A549 (cell line): Measurements from ENCODE around the gene DNAJC3. TPM values are rescaled to one million over a fixed set of nuclear protein-coding genes. Genes with fewer than 3 reads are reported as not detected.

Experiments used
- ATAC-seq, 2 experiments: fragments of 200-7000 bp in 1 of 2; fragments of >200 bp in 1 of 2; cut with Nextera tagmentation in 1 of 2; cut with Tn5 transposase in 1 of 2; 3 replicates each; pipeline versions ENCODE4 v1.8.0 to v1.9.1; 2018 to 2020; ENCODE audit warnings: mild to moderate bottlenecking in 1 of 2, moderate library complexity in 1 of 2
- CTCF ChIA-PET: fragments of 300-600 bp; sonication (Branson Sonifier 250); formaldehyde crosslinking; extraction: SDS; loops from one replicate; lab custom pipeline; 2021; ENCODE audit warnings: antibody characterized with exemption, inconsistent platforms; lab: Yijun Ruan, JAX
- POLR2A ChIA-PET: fragments of 350-600 bp; formaldehyde crosslinking; extraction: SDS; loops from one replicate; lab custom pipeline; 2021; ENCODE audit warnings: antibody characterized with exemption, inconsistent platforms; lab: Yijun Ruan, JAX
- DNase-seq, 2 experiments: peaks; one replicate each; pipeline versions ENCODE4 v3.0.0 to v3.0.0-alpha.2; 2011 to 2016; ENCODE audit warnings: low read depth in 1 of 2, low spot score in 1 of 2
- FAIRE-seq: peaks from 2 replicates; lab custom pipeline; 2011; peaks lifted over from hg19 to GRCh38; lab: Jason Lieb, UNC
- H3K27ac ChIP-seq, 2 experiments: fragments of >200 bp; sonication (Bioruptor Twin); formaldehyde crosslinking; 3 replicates each; pipeline ENCODE4 v1.5.1; 2016 to 2017
- H3K4me1 ChIP-seq: fragments of >200 bp; sonication (Bioruptor Twin); formaldehyde crosslinking; 3 replicates; pipeline ENCODE4 v1.6.1; 2016
- H3K4me2 ChIP-seq: fragments of >200 bp; sonication (Bioruptor Twin); formaldehyde crosslinking; 3 replicates; pipeline ENCODE4 v1.6.1; 2016
- H3K4me3 ChIP-seq: fragments of >200 bp; sonication (Bioruptor Twin); formaldehyde crosslinking; 3 replicates; pipeline ENCODE4 v1.5.1; 2016
- H3K9me3 ChIP-seq: fragments of >200 bp; sonication (Bioruptor Twin); formaldehyde crosslinking; 3 replicates; pipeline ENCODE4 v1.6.1; 2016
- BHLHE40 ChIP-seq: IDR thresholded peaks from 2 replicates; pipeline ENCODE4 v1.6.1; 2012; ENCODE audit warnings: low read depth, low read length, inconsistent platforms
- CBX2 ChIP-seq: fragments of 200-600 bp; sonication (generic); IDR thresholded peaks from 2 replicates; pipeline ENCODE4 v1.6.1; 2016; ENCODE audit warnings: low read depth, mild to moderate bottlenecking, borderline replicate concordance
- CEBPB ChIP-seq, 2 experiments: fragments of >200 bp in 1 of 2; sonication (Bioruptor Twin) in 1 of 2; formaldehyde crosslinking in 1 of 2; IDR thresholded peaks; 2 replicates each; pipeline ENCODE4 v1.6.1; 2012 to 2016
- CHD2 ChIP-seq: fragments of 150-350 bp; IDR thresholded peaks from 2 replicates; pipeline ENCODE4 v1.6.1; 2014; ENCODE audit warnings: low read length; ENCODE audit not compliant: partially characterized antibody
- EHF ChIP-seq: fragments of 250-450 bp; sonication (Bioruptor Pico); IDR thresholded peaks from 2 replicates; pipeline ENCODE4 v1.5.0; 2020; ENCODE audit warnings: mild to moderate bottlenecking
- GATA3 ChIP-seq: IDR thresholded peaks from 2 replicates; pipeline ENCODE4 v1.6.1; 2012; ENCODE audit warnings: borderline replicate concordance
- HDAC2 ChIP-seq: fragments of 200-600 bp; sonication (generic); IDR thresholded peaks from 2 replicates; pipeline ENCODE4 v1.6.1; 2016
- HOXA7 ChIP-seq: fragments of 250-450 bp; sonication (Bioruptor Pico); IDR thresholded peaks from 2 replicates; pipeline ENCODE4 v1.5.0; 2020; ENCODE audit warnings: mild to moderate bottlenecking, moderate library complexity
- JUN ChIP-seq, 2 experiments: fragments of >200 bp; sonication (Bioruptor Twin); formaldehyde crosslinking; IDR thresholded peaks; 2 replicates in 1 of 2; 3 replicates in 1 of 2; pipeline ENCODE4 v1.6.1; 2016 to 2017
- KDM1A ChIP-seq: fragments of 200-600 bp; sonication (generic); IDR thresholded peaks from 2 replicates; pipeline ENCODE4 v1.6.1; 2016; ENCODE audit warnings: low read depth, mild to moderate bottlenecking
- MAFK ChIP-seq: fragments of 450-650 bp; IDR thresholded peaks from 2 replicates; pipeline ENCODE4 v1.6.1; 2014; ENCODE audit not compliant: partially characterized antibody
- MAZ ChIP-seq: fragments of 150-350 bp; IDR thresholded peaks from 2 replicates; pipeline ENCODE4 v1.6.1; 2014; ENCODE audit warnings: antibody characterized with exemption, low read depth, low read length, borderline replicate concordance
- NFE2L2 ChIP-seq: fragments of 150-350 bp; conservative IDR thresholded peaks from 2 replicates; pipeline ENCODE4 v1.6.1; 2014; ENCODE audit warnings: low read length
- NPAS2 ChIP-seq: fragments of 250-450 bp; sonication (Bioruptor Pico); IDR thresholded peaks from 2 replicates; pipeline ENCODE4 v1.8.0; 2022; ENCODE audit warnings: mild to moderate bottlenecking, moderate library complexity, borderline replicate concordance
- PHF8 ChIP-seq: fragments of 200-600 bp; sonication (generic); IDR thresholded peaks from 2 replicates; pipeline ENCODE4 v1.6.1; 2016; ENCODE audit warnings: low read depth, mild to moderate bottlenecking, antibody characterized with exemption, moderate library complexity, borderline replicate concordance
- POLR2A ChIP-seq: IDR thresholded peaks from 2 replicates; pipeline ENCODE4 v1.6.1; 2012; ENCODE audit warnings: mild to moderate bottlenecking, low read length
- POLR2AphosphoS2 ChIP-seq: conservative IDR thresholded peaks from 2 replicates; pipeline ENCODE4 v1.6.1; 2012; ENCODE audit warnings: low read length, improper control_type of control experiment, inconsistent platforms
- RNF2 ChIP-seq: fragments of 200-600 bp; sonication (generic); IDR thresholded peaks from 2 replicates; pipeline ENCODE4 v1.6.1; 2016; ENCODE audit warnings: low read depth, mild to moderate bottlenecking, antibody characterized with exemption, moderate library complexity, borderline replicate concordance
- ZC3H11A ChIP-seq: fragments of 450-650 bp; IDR thresholded peaks from 2 replicates; pipeline ENCODE4 v1.6.1; 2014; ENCODE audit warnings: antibody characterized with exemption, mild to moderate bottlenecking
- WGBS: methylation state at CpG from one replicate; pipeline ENCODE4 v1.1.6; 2017; ENCODE audit errors: missing lambda C conversion rate; 5-methylcytosine and 5-hydroxymethylcytosine counted together
- polyA plus RNA-seq, 4 experiments: library from polyadenylated mRNA; depleted of rRNA in 3 of 4; stranded (reverse); fragments of >200 nt; fragmentation: RNase III in 1 of 4; extraction: RNeasy Plus Mini Kit Qiagen cat#74134 plus additional on column Dnase treatment in 1 of 4; gene quantifications; 2 replicates in 3 of 4; 3 replicates in 1 of 4; pipeline ENCODE4 v1.2.3, GENCODE V29; 2011 to 2017
- TF ChIP-seq, protein P1 (sequence below): IDR thresholded peaks from 2 replicates; pipeline ENCODE4 v1.6.1; 2012; ENCODE audit warnings: low read depth, borderline replicate concordance
- TF ChIP-seq, protein P2 (sequence below): fragments of 250-450 bp; sonication (Bioruptor Pico); IDR thresholded peaks from 2 replicates; pipeline ENCODE4 v1.5.0; 2021; ENCODE audit warnings: mild to moderate bottlenecking, moderate library complexity, borderline replicate concordance
- TF ChIP-seq, protein P3 (sequence below): IDR thresholded peaks from 2 replicates; pipeline ENCODE4 v1.6.1; 2012
- TF ChIP-seq, protein P4 (sequence below): fragments of 450-650 bp; IDR thresholded peaks from 2 replicates; pipeline ENCODE4 v1.6.1; 2014; ENCODE audit warnings: antibody characterized with exemption
- TF ChIP-seq, protein P5 (sequence below): fragments of >200 bp; sonication (Bioruptor Twin); formaldehyde crosslinking; IDR thresholded peaks from 2 replicates; pipeline ENCODE4 v1.6.1; 2016

DNAJC3 gene
- polyA plus RNA-seq, 2 of the 4 experiments (the other 2 are of a cell fraction), result 11.1 to 21.9 TPM

DNA sequence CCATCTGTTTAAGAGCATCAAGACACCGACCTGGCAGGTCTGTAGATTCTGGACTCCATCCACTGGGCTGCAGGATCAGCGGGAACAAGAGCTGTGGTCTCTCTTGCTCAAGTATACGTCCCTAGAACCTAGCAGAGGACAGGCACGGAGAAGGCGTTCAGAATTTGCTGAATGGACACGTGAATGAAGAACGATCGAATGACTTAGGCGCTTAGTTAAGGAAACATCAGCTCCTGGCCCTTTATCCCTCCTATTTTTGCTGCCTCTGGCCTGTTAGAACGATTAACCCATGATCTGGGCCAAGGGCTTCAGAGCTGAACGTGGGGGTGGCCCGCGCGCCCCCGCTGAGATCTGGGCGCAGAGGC is 33.4 kb upstream of the DNAJC3 start:
- ChIA-PET CTCF (interaction anchor here (0.8 to 1.8 kb wide), 4 partner anchors 12 to 191 kb away, joined by 3 to 5 read pairs (median 4); no protein-coding TSS in a partner anchor), POLR2A (interaction anchor here (0.6 to 2.2 kb wide), 4 partner anchors 17 to 314 kb away, joined by 3 to 7 read pairs (median 6); partner anchors contain the start of gene DNAJC3)
- FAIRE-seq (no peak), DNase-seq (peak in 1 of 2 experiments; percentile 23), ATAC-seq (peak; percentile 25 to 47; a peak in 4 of 6 replicates)
- H3K4me2 ChIP-seq, result peak overlapping the region; percentile 76
- H3K27ac ChIP-seq, result peak overlapping the region; percentile 93 to 97
- peaks cover 19% of the 10 kb centered on the region for H3K4me1 ChIP-seq
- no peaks in the 10 kb centered on the region for H3K9me3 ChIP-seq
- peak overlapping the region; percentile 93 for H3K4me3 ChIP-seq
- 3% methylated on average over 16 of the region's 16 CpGs for WGBS
- TF ChIP-seq POLR2AphosphoS2, result no peak
- TF ChIP-seq, protein P1, sequence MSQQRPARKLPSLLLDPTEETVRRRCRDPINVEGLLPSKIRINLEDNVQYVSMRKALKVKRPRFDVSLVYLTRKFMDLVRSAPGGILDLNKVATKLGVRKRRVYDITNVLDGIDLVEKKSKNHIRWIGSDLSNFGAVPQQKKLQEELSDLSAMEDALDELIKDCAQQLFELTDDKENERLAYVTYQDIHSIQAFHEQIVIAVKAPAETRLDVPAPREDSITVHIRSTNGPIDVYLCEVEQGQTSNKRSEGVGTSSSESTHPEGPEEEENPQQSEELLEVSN, result no peak
- TF ChIP-seq CBX2, result no peak
- TF ChIP-seq CEBPB (IDR thresholded peaks at IDR 0.05), result no peak
- no peak for TF ChIP-seq MAZ
- TF ChIP-seq JUN (IDR thresholded peaks at IDR 0.05), result 0 out of 5 replicates have a peak, but pooled peaks of 1 of the 2 experiments have one; percentile 5
- TF ChIP-seq MAFK, result peak; percentile 65

DNA sequence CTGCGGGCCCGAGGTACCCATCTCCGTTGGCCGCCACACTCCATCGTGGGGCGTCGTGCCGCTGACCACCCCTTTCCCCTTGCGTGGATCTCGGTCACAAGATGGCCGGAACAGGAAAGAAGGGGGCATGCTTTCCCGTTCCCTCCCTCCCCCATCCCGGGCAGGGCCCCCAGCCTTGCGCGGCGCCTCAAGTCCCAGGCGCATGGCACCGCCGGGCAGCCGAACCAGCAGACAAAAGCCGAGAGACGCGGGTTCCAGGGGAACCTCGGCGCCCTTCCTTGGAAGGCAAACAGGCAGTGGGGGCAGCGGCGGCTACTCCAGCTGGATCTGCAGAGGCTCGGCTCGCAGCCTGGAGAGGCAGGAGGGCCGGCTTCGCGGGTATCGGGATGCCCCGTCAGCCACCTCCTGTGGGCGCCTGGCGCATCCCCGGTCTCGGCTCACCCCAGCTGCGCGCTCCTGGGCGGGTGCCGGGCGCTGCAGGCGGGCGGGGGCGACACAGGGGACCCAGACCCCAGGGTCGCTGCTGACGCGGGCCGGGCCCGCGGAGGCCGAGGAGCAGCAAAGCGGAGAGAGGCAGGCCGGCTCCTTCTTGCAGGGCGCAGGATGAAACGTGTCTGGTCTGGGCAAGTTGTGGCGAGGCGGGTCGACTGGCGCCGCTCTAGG is 32.9 kb upstream of the DNAJC3 start:
- peaks cover 19% of the 10 kb centered on the region for H3K4me1 ChIP-seq
- no peaks in the 10 kb centered on the region for H3K9me3 ChIP-seq
- ATAC-seq, result peak; percentile 82 to 84
- H3K4me2 ChIP-seq, result peak overlapping the region; percentile 76
- H3K27ac ChIP-seq, result peak overlapping the region; percentile 93 to 97
- H3K4me3 ChIP-seq, result peak overlapping the region; percentile 93
- 0 out of 2 replicates have a peak, but pooled peaks have one; percentile 52 for TF ChIP-seq HDAC2
- no peak for TF ChIP-seq KDM1A
- TF ChIP-seq, protein P2, sequence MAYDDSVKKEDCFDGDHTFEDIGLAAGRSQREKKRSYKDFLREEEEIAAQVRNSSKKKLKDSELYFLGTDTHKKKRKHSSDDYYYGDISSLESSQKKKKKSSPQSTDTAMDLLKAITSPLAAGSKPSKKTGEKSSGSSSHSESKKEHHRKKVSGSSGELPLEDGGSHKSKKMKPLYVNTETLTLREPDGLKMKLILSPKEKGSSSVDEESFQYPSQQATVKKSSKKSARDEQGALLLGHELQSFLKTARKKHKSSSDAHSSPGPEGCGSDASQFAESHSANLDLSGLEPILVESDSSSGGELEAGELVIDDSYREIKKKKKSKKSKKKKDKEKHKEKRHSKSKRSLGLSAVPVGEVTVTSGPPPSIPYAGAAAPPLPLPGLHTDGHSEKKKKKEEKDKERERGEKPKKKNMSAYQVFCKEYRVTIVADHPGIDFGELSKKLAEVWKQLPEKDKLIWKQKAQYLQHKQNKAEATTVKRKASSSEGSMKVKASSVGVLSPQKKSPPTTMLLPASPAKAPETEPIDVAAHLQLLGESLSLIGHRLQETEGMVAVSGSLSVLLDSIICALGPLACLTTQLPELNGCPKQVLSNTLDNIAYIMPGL, result no peak
- no peak for TF ChIP-seq RNF2
- TF ChIP-seq, protein P1, result peak; percentile 78
- TF ChIP-seq, protein P3, sequence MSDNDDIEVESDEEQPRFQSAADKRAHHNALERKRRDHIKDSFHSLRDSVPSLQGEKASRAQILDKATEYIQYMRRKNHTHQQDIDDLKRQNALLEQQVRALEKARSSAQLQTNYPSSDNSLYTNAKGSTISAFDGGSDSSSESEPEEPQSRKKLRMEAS, result peak; percentile 83
- peak; percentile 34; the same call in 1 of the 2 replicates for TF ChIP-seq POLR2A
- peak; percentile 45; the same call in 1 of the 2 replicates for TF ChIP-seq PHF8
- CTCF ChIA-PET, result interaction anchor here (0.8 to 1.8 kb wide), 4 partner anchors 12 to 190 kb away, joined by 3 to 5 read pairs (median 4); no protein-coding TSS in a partner anchor
- 2% methylated on average over 12 of the region's 62 CpGs for WGBS
- FAIRE-seq, result no peak
- POLR2A ChIA-PET, result interaction anchor here (0.5 to 2.2 kb wide), 6 partner anchors 17 to 240 kb away, joined by 4 to 7 read pairs (median 6); partner anchors contain the start of gene DNAJC3
- DNase-seq, result peak; percentile 10 to 48

DNA sequence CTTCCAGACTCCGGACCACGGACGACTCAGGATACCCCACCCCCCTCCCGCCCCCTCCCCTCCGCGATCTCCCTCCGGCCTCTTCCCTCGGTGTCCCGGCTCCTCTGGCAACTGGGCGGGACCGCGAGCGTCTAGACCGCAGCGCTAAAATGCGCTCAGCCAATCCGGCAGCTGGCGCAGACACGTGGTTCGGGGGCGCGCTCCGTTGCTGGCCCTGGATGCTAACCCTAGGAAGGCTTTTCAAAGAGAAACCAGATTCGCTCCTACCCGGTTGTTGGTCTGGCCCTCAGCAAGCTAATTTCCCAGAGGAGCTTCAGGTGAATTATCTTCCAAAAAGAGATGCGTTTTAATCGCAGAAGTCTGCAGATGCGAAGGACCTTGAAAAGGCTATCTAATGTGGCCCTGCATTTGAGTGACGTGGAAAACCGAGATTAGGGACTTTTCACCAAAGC is 32.3 kb upstream of the DNAJC3 start, which contains the start of gene DZIP1:
DZIP1 (minus strand) TSS at position 106 of the 452 bp plus-strand sequence. CDS start 2,677 bp downstream, outside the sequence.
- CTCF ChIA-PET, result interaction anchor here (1.4 to 1.8 kb wide), 2 partner anchors 13 to 189 kb away, joined by 4 to 5 read pairs; no protein-coding TSS in a partner anchor
- peak; percentile 95 to 97 for ATAC-seq
- 4% methylated on average over 7 of the region's 30 CpGs for WGBS
- FAIRE-seq, result no peak
- no peaks in the 10 kb centered on the region for H3K9me3 ChIP-seq
- H3K4me1 ChIP-seq, result peaks cover 19% of the 10 kb centered on the region
- peak; percentile 52 to 83 for DNase-seq
- no peak for TF ChIP-seq EHF (CRISPR knock-in tag)
- TF ChIP-seq, protein P4, sequence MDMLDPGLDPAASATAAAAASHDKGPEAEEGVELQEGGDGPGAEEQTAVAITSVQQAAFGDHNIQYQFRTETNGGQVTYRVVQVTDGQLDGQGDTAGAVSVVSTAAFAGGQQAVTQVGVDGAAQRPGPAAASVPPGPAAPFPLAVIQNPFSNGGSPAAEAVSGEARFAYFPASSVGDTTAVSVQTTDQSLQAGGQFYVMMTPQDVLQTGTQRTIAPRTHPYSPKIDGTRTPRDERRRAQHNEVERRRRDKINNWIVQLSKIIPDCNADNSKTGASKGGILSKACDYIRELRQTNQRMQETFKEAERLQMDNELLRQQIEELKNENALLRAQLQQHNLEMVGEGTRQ, result peak; percentile 75
- no peak for TF ChIP-seq CHD2
- TF ChIP-seq GATA3, result no peak
- TF ChIP-seq ZC3H11A, result no peak
- TF ChIP-seq KDM1A, result no peak
- TF ChIP-seq POLR2A, result peak; percentile 34; the same call in 1 of the 2 replicates
- TF ChIP-seq, protein P5, sequence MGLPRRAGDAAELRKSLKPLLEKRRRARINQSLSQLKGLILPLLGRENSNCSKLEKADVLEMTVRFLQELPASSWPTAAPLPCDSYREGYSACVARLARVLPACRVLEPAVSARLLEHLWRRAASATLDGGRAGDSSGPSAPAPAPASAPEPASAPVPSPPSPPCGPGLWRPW, result no peak
- TF ChIP-seq CBX2, result no peak
- TF ChIP-seq BHLHE40, result no peak
- TF ChIP-seq, protein P3, result peak; percentile 67
- TF ChIP-seq HOXA7 (CRISPR knock-in tag), result no peak
- TF ChIP-seq NPAS2 (CRISPR knock-in tag), result no peak
- TF ChIP-seq NFE2L2, result no peak
- H3K27ac ChIP-seq, result peak within 1 kb of the TSS; percentile 93 to 97
- POLR2A ChIA-PET, result interaction anchor here (0.5 to 2.2 kb wide), 7 partner anchors 11 to 240 kb away, joined by 4 to 8 read pairs (median 5); partner anchors contain the start of gene DNAJC3
- peak within 1 kb of the TSS; percentile 93 for H3K4me3 ChIP-seq
- peak within 1 kb of the TSS; percentile 76 for H3K4me2 ChIP-seq
